SK-N-SH treated with all-trans-retinoic acid at 6 μM for 48 hours (cell line): Measurements from ENCODE around the gene KIFC3.

Experiments used
- ARNTL ChIP-seq: fragments of 450-650 bp; formaldehyde crosslinking; IDR thresholded peaks from 2 replicates; pipeline ENCODE4 v1.5.0; 2020; ENCODE audit warnings: low read depth, mild to moderate bottlenecking, moderate library complexity, borderline replicate concordance
- ESRRG ChIP-seq: fragments of 250-450 bp; sonication (Bioruptor Pico); IDR thresholded peaks from 2 replicates; pipeline ENCODE4 v1.6.1; 2021; ENCODE audit warnings: mild to moderate bottlenecking
- OSR1 ChIP-seq: fragments of 250-450 bp; sonication (Bioruptor Pico); IDR thresholded peaks from 2 replicates; pipeline ENCODE4 v1.8.0; 2022; ENCODE audit warnings: moderate library complexity, mild to moderate bottlenecking, inconsistent platforms
- ZNF565 ChIP-seq: fragments of 450-650 bp; formaldehyde crosslinking; conservative IDR thresholded peaks from 2 replicates; pipeline ENCODE4 v1.5.0; 2020; ENCODE audit warnings: low read depth, mild to moderate bottlenecking, moderate library complexity
- TF ChIP-seq, protein P1 (sequence below): fragments of 250-450 bp; sonication (Bioruptor Pico); IDR thresholded peaks from 2 replicates; pipeline ENCODE4 v1.5.1; 2021; ENCODE audit warnings: mild to moderate bottlenecking, moderate library complexity
- TF ChIP-seq, protein P2 (sequence below): fragments of 250-450 bp; sonication (Bioruptor Pico); IDR thresholded peaks from 2 replicates; pipeline ENCODE4 v1.8.0; 2021; ENCODE audit warnings: low read depth, mild to moderate bottlenecking, moderate library complexity, borderline replicate concordance

DNA sequence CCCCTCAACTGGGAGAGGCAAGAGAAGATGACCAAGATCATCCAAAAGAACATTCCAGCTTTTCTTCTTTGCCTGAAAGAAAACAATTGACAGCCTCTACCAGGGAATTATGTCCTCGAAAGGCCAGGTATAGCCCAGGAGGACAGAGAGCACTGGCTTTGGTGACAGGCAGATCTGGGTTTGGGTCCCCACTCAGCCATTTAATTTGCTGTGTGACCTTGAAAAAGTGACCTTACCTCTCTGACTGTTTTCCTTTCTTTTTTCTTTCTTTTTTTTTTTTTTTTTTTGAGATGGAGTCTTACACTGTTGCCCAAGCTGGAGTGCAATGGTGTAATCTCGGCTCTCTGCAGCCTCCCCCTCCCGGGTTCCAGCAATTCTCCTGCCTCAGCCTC is 27.7 kb upstream of the KIFC3 start:
- TF ChIP-seq ZNF565 (CRISPR knock-in tag) (no peak), ARNTL (no peak), OSR1 (CRISPR knock-in tag) (no peak), ESRRG (CRISPR knock-in tag) (no peak)
- TF ChIP-seq, protein P1, sequence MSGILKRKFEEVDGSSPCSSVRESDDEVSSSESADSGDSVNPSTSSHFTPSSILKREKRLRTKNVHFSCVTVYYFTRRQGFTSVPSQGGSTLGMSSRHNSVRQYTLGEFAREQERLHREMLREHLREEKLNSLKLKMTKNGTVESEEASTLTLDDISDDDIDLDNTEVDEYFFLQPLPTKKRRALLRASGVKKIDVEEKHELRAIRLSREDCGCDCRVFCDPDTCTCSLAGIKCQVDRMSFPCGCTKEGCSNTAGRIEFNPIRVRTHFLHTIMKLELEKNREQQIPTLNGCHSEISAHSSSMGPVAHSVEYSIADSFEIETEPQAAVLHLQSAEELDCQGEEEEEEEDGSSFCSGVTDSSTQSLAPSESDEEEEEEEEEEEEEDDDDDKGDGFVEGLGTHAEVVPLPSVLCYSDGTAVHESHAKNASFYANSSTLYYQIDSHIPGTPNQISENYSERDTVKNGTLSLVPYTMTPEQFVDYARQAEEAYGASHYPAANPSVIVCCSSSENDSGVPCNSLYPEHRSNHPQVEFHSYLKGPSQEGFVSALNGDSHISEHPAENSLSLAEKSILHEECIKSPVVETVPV (CRISPR knock-in tag) = no peak
- TF ChIP-seq, protein P2, sequence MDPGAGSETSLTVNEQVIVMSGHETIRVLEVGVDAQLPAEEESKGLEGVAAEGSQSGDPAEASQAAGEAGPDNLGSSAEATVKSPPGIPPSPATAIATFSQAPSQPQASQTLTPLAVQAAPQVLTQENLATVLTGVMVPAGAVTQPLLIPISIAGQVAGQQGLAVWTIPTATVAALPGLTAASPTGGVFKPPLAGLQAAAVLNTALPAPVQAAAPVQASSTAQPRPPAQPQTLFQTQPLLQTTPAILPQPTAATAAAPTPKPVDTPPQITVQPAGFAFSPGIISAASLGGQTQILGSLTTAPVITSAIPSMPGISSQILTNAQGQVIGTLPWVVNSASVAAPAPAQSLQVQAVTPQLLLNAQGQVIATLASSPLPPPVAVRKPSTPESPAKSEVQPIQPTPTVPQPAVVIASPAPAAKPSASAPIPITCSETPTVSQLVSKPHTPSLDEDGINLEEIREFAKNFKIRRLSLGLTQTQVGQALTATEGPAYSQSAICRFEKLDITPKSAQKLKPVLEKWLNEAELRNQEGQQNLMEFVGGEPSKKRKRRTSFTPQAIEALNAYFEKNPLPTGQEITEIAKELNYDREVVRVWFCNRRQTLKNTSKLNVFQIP (CRISPR knock-in tag) = no peak
